NCI-H2227 treated with DMSO at 0.1 percent for 48 hours (cell line): ENCODE data around the gene LURAP1L.

ENCODE experiments used
- DNase-seq: peaks from one replicate; lab custom pipeline; 2025; lab: John Stamatoyannopoulos, UW

LURAP1L gene

DNA sequence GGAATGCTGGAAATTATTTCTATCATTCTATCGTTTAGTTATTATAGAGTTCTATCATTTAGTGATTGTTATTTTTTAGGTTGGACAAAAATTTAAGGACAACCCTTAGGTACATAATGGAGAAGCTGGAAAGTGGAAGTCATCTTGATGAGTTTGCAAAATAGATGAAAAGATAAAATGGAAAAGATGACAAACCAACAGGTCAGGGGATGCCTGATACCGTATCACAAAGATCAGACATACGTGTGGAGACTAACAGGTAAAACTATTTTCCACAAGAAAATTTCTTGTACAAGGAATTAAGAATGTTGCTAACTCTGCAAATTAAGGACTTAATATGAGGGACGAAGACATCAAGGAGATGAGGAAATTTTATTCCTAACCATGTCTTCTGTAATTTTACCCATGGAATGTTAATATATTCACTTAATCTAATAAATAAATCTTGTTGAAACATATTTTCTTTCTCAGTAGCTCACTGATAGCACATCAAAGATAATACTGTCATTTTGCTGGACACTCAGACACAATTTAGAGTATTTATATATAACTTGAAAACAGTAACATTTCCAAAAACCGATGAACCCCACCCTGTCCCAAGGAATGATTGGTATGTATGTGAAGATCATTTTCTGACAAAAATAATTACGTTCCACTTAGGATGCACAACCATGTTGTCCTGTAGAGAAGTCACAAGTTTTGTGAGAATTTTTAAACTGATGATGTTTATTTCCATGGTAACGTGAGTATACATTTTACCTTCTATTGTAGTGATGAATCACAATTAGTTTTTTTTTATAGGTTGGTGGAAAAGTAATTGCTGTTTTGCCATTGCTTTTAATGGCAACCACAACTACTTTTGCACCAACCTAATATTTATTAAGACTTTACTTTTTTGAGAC lies 2.6 kb downstream of the LURAP1L start:
- no peak for DNase-seq

DNA sequence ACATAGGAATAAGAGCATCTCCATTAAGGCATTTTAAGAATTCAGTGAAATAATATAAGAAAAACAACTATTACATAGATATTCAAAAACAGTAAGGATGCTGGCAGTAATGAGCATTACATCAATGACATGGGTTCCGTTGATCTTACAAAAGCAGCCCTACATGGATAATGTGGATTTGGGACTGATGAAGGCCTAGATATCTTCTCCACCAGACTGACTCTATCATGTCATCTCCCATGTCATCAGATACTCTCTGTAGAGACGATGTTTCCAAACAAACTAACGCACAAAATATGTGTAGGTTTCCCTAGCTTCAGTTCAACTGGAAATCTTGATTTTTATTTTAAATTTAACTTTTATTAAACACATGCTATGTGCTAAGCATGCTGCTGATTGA lies 3.6 kb downstream of the LURAP1L start:
- DNase-seq, result no peak

GRCh38 chr9:12781226-12781733 lies 6.5 kb downstream of the LURAP1L start:
- DNase-seq, result no peak

DNA sequence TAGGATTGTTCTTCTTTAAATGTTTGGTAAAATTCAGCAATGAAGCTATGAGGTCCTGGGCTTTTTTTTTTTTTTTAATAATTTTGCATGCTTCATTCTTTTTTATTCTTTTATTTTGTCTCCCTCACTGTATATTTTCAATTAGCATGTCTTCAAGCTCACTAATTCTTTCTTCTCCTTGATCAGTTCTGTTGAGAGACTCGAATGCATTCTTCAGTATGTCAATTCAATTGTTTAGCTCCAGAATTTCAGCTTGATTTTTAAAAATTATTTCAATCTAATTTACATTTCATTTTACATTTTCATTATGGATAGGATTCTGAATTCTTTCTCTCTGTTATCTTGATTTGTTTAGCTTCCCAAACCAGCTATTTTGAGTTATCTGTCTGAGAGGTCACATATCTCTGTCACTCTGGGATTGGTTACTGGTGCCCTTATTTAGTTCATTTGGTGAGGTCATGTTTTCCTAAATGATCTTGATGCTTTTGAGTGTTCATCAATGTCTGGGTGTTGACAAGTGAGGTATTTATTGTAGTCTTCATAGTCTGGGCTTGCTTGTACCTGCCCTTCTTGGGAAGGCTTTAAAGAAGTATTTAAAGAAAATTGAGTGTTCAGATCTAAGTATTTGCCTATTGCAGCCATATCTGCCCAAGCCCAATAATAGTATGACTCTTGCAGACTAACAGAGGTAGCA lies 9.1 kb downstream of the LURAP1L start:
- DNase-seq, result no peak

- DNase-seq, result no peak
These were observed 9.8 kb downstream of the LURAP1L start for GRCh38 chr9:12784461-12785259.

- DNase-seq, result no peak
These were observed 10.5 kb downstream of the LURAP1L start for GRCh38 chr9:12785260-12785770.

DNA sequence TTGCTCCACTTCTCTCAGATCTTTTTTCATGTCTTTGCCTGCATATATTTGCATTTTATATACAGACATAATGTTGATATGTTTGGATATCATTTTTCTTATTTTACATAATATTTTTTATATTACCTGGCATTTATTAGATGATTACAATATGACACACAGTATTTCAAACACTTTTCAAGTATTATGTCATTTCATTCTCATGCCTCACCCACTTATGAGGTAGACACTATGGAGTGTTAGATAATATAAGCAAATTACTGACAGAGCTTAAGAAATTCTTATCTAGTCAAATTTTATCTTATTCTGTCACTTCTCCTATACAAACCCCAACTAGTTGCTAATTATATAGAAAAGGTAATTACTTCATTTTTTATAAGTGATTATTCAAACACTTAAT lies 11.1 kb downstream of the LURAP1L start:
- DNase-seq, result no peak

DNA sequence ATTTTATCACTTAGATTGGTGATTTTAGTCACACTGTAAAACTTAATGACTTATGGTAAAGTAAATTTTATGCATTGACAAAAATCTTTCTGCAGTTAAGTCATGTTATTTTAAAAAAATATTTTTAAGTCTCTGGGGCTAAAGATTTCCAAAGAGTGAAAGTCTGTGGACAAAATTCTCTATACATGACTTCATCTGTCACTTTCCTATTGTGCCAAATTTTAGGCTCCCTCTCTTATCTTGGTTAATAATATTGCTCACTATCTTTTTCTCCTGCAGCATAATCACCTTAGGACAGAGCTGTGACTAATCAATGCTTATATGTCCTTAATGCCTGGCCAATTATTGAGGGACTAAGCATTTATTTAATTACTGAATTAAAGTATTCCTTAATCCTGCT lies 15.2 kb downstream of the LURAP1L start:
- DNase-seq, result no peak

- DNase-seq, result no peak
These were observed 16.1 kb downstream of the LURAP1L start for GRCh38 chr9:12790883-12791282.

- no peak for DNase-seq
These were observed 19.4 kb downstream of the LURAP1L start for GRCh38 chr9:12794101-12794799.

DNA sequence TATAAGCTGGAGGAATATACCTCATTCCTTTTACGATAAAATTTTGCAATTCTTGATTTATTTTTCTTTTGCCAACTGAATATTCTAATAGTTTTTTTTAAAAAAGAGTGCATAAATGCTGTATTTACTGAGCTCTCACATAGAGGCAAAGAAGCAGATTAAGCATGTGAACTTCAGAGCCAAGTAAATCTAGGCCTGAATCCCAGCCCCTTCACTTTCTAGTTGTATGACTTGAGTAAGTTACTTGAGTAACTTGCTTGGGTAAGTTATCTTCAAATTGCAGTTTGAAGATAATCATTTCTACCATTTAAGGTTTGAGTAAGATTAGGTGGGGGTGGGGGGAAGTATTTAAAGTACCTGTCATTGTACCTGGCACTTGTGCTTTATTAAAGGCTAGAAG lies 21.8 kb downstream of the LURAP1L start:
- DNase-seq, result no peak

GRCh38 chr9:12797037-12797436 lies 22.2 kb downstream of the LURAP1L start:
- DNase-seq, result no peak

- DNase-seq, result no peak
These were observed 23.4 kb downstream of the LURAP1L start for GRCh38 chr9:12798066-12798770.

- DNase-seq, result no peak
These were observed 26.4 kb downstream of the LURAP1L start for GRCh38 chr9:12801187-12801586.

DNA sequence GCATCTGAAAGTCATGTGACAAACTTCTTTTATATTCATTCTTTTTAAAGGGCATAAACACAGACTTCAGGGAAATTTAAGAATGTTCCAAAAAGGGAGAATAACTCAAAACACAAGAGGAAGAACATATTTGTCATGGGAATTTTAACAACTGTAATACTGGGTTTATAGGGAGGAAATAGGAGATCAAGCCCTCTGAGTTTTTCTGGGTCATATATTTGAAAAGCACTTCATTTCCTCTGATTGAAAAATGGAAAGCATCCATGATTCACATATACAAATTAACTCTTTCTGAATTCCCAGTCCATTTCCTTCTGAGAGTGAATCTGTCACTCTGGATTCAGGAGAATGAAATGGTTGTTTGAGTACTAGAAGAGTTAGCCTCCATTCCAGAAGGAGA lies 26.8 kb downstream of the LURAP1L start:
- no peak for DNase-seq

DNA sequence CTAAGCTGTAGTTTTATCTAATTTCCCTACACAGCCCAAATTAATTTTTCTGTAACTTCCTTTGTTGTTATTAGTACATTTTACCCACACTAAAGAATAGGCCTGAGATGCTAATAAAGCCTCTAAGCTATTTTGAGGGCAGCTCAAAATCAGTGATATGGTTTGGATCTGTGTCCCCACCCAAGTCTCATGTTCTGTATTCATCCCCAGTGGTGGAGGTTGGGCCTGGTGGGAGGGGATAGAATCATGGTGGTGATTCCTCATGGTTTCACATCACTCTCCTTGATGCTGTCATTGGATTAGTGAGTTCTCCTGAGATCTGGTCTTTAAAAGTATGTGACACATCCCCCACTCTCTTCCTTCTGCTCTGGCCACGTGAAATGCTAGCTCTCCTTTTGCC lies 27.3 kb downstream of the LURAP1L start:
- DNase-seq, result no peak

GRCh38 chr9:12808569-12808968 lies 33.7 kb downstream of the LURAP1L start:
- no peak for DNase-seq

- no peak for DNase-seq
These were observed 34.9 kb downstream of the LURAP1L start for GRCh38 chr9:12809720-12810119.

GRCh38 chr9:12811935-12812334 lies 37.1 kb downstream of the LURAP1L start:
- no peak for DNase-seq

DNA sequence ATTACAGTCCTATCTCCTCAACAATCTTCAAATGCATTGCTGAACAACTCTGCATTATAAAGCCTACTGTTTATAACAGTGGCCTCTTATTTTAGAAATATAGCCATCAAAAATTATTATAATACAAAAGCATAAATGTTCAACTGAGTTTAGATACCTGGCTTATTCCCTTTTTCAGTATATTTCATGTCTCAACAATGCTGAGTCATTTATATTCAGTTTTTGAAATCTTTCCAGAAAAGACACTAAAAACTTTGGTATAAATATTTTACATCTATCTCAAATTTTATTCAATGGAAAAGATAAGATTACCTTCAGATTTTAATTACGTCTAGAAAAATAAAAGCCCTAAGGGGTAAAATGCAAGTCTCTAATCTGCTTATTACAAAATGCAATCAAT lies 37.9 kb downstream of the LURAP1L start:
- DNase-seq, result no peak

DNA sequence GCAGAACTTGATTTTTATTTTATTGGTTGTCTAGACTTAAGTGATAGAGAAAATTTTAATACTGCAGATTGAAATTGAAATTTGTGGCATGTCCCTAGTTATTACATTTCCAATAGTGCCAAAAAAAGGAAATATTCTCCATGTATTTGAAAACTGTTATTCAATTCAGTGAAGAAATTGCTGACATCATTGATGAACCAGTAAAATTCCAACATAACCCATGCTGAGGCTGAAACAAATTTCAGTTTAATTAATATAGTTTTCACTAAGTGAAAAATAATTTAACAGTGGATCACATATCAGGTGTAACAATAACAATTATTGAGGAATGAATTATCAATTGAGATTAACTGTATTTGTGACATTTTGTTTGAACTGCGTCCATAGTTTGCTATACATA lies 38.7 kb downstream of the LURAP1L start:
- no peak for DNase-seq
